HepG2 (cell line): ENCODE data around the gene ACAP3. TPM values are rescaled to one million over a fixed set of nuclear protein-coding genes. Genes with fewer than 3 reads are reported as not detected.

Experiments used
- GABPB1 ChIP-seq: IDR thresholded peaks from 2 replicates; pipeline ENCODE4 v1.6.1; 2016; ENCODE audit warnings: mild to moderate bottlenecking, missing genetic modification reagents, moderate library complexity, missing compliant biosample characterization
- HMGA1 ChIP-seq: sonication (generic); formaldehyde crosslinking; conservative IDR thresholded peaks from 2 replicates; pipeline ENCODE4 v1.4.0; 2020; ENCODE audit warnings: missing genetic modification reagents
- HOXA5 ChIP-seq: sonication (generic); formaldehyde crosslinking; IDR thresholded peaks from 2 replicates; pipeline ENCODE4 v1.4.0; 2020; ENCODE audit warnings: missing genetic modification reagents
- IRF9 ChIP-seq: sonication (generic); formaldehyde crosslinking; IDR thresholded peaks from 2 replicates; pipeline ENCODE4 v1.8.0; 2022; ENCODE audit warnings: missing genetic modification reagents, mild to moderate bottlenecking, borderline replicate concordance
- KDM3A ChIP-seq: IDR thresholded peaks from 2 replicates; pipeline ENCODE4 v1.6.1; 2018; ENCODE audit warnings: low read depth, missing compliant biosample characterization
- MTERF4 ChIP-seq: sonication (generic); formaldehyde crosslinking; IDR thresholded peaks from 2 replicates; pipeline ENCODE4 v1.8.0; 2023; ENCODE audit warnings: mild to moderate bottlenecking, missing genetic modification reagents
- PAF1 ChIP-seq: IDR thresholded peaks from 2 replicates; pipeline ENCODE4 v1.6.1; 2016; ENCODE audit warnings: missing genetic modification reagents, missing compliant biosample characterization
- PATZ1 ChIP-seq: sonication (generic); formaldehyde crosslinking; IDR thresholded peaks from 2 replicates; pipeline ENCODE4 v1.4.0; 2020; ENCODE audit warnings: missing genetic modification reagents
- ZNF276 ChIP-seq: sonication (generic); formaldehyde crosslinking; IDR thresholded peaks from 2 replicates; pipeline ENCODE4 v1.4.0; 2020; ENCODE audit warnings: mild to moderate bottlenecking, low read depth, missing genetic modification reagents
- polyA plus RNA-seq, 8 experiments: library from polyadenylated mRNA; depleted of rRNA in 3 of 8; stranded (reverse) in 7 of 8; unstranded in 1 of 8; fragments of >200 nt; fragmentation: Illumina TruSeq in 4 of 8; extraction: Trizol in 4 of 8; gene quantifications; 2 replicates each; pipeline versions ENCODE4 v1.2.1 to v1.2.3, GENCODE V29; 2011 to 2016; ENCODE audit warnings: low read depth in 4 of 8, missing spikeins in 1 of 8, mixed read lengths in 1 of 8; ENCODE audit not compliant: insufficient read depth in 1 of 8
- total RNA-seq, 5 experiments: library from RNA; depleted of rRNA; stranded (reverse); fragments of >200 nt; fragmentation: Illumina TruSeq; extraction: Trizol; gene quantifications; 2 replicates each; pipeline ENCODE4 v1.2.3, GENCODE V29; 2016; ENCODE audit warnings: low read depth in 1 of 5
- TF ChIP-seq, protein P1 (sequence below): sonication (generic); formaldehyde crosslinking; IDR thresholded peaks from 2 replicates; pipeline ENCODE4 v1.4.0; 2020; ENCODE audit warnings: mild to moderate bottlenecking, missing genetic modification reagents
- TF ChIP-seq, protein P2 (sequence below): sonication (generic); formaldehyde crosslinking; IDR thresholded peaks from 2 replicates; pipeline ENCODE4 v1.5.0; 2020; ENCODE audit warnings: missing genetic modification reagents, mild to moderate bottlenecking, borderline replicate concordance
- TF ChIP-seq, protein P3 (sequence below), 2 experiments: sonication (generic) in 1 of 2; formaldehyde crosslinking in 1 of 2; IDR thresholded peaks; 2 replicates each; pipeline versions ENCODE4 v1.5.1 to v1.6.1; 2011 to 2020; ENCODE audit warnings: borderline replicate concordance in 1 of 2, low read depth in 1 of 2, low read length in 1 of 2, mild to moderate bottlenecking in 1 of 2, missing genetic modification reagents in 1 of 2, moderate library complexity in 1 of 2

ACAP3 gene
- total and polyA plus RNA-seq, 2 of the 13 experiments (the other 11 are each of a cell fraction or from before 2014, with no cell fraction given): 29.4 to 50.8 TPM

- peak; percentile 33; the same call in 1 of the 2 replicates for TF ChIP-seq PATZ1 (CRISPR knock-in tag)
- TF ChIP-seq, protein P1, sequence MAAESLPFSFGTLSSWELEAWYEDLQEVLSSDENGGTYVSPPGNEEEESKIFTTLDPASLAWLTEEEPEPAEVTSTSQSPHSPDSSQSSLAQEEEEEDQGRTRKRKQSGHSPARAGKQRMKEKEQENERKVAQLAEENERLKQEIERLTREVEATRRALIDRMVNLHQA (CRISPR knock-in tag): no peak
- TF ChIP-seq, protein P2, sequence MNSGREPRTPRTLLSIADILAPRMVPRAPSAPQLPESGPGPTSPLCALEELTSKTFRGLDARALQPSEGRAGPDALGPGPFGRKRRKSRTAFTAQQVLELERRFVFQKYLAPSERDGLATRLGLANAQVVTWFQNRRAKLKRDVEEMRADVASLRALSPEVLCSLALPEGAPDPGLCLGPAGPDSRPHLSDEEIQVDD (CRISPR knock-in tag): 0 out of 2 replicates have a peak, but pooled peaks have one; percentile 37
- TF ChIP-seq, protein P3, sequence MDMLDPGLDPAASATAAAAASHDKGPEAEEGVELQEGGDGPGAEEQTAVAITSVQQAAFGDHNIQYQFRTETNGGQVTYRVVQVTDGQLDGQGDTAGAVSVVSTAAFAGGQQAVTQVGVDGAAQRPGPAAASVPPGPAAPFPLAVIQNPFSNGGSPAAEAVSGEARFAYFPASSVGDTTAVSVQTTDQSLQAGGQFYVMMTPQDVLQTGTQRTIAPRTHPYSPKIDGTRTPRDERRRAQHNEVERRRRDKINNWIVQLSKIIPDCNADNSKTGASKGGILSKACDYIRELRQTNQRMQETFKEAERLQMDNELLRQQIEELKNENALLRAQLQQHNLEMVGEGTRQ (IDR thresholded peaks at IDR 0.05; ENCODE audit: low read depth, low read length): peak; percentile 83
- TF ChIP-seq, protein P3 (CRISPR knock-in tag; IDR thresholded peaks at IDR 0.05; ENCODE audit: borderline replicate concordance): peak; percentile 93; the same call in 1 of the 2 replicates
- peak; percentile 21; the same call in 1 of the 2 replicates for TF ChIP-seq MTERF4 (CRISPR knock-in tag)
- peak; percentile 82 for TF ChIP-seq GABPB1 (CRISPR knock-in tag)
- TF ChIP-seq KDM3A (CRISPR knock-in tag): 0 out of 2 replicates have a peak, but pooled peaks have one; percentile 22
- TF ChIP-seq HOXA5: no peak
- no peak for TF ChIP-seq PAF1
- no peak for TF ChIP-seq HMGA1 (CRISPR knock-in tag)
- TF ChIP-seq ZNF276 (CRISPR knock-in tag): peak; percentile 43; the same call in 1 of the 2 replicates
- no peak for TF ChIP-seq IRF9
- TF ChIP-seq, all 625 proteins: peak for 91
These were observed 3.1 kb downstream of the ACAP3 start (continued) for GRCh38 chr1:1304331-1305299.
